HEK293 (cell line): Measurements from ENCODE around the gene CCNY.

Experiments
- CTCF ChIA-PET: fragments of 350-600 bp; formaldehyde crosslinking; extraction: SDS; loops from one replicate; lab custom pipeline; 2021; ENCODE audit warnings: antibody characterized with exemption; lab: Yijun Ruan, JAX
- POLR2A ChIA-PET: fragments of 300-600 bp; formaldehyde crosslinking; extraction: SDS; loops from one replicate; lab custom pipeline; 2020; ENCODE audit warnings: antibody characterized with exemption, inconsistent platforms; lab: Yijun Ruan, JAX
- H3K27ac ChIP-seq: fragments of 200-500 bp; sonication (Bioruptor generic); 2 replicates; pipeline ENCODE4 v1.5.1; 2014; ENCODE audit warnings: low read depth, low read length, control low read depth, inconsistent platforms; ENCODE audit errors: extremely low read depth
- H3K36me3 ChIP-seq, 2 experiments: fragments of 200-500 bp in 1 of 2; sonication (Bioruptor generic) in 1 of 2; 1 replicate in 1 of 2; 2 replicates in 1 of 2; pipeline ENCODE4 v1.5.1; 2014 to 2017; ENCODE audit warnings: inconsistent platforms in 2 of 2, low read length in 2 of 2; ENCODE audit not compliant: control insufficient read depth in 2 of 2, insufficient read depth in 1 of 2
- H3K4me1 ChIP-seq: fragments of 200-500 bp; sonication (Bioruptor generic); 2 replicates; pipeline ENCODE4 v1.5.1; 2014; ENCODE audit warnings: mild to moderate bottlenecking, low read length, inconsistent platforms; ENCODE audit not compliant: control insufficient read depth, insufficient read depth
- H3K4me3 ChIP-seq: 2 replicates; pipeline ENCODE4 v1.5.1; 2011; ENCODE audit warnings: low read depth, mild to moderate bottlenecking, control low read depth, low read length, moderate library complexity
- H3K9me3 ChIP-seq: fragments of 200-500 bp; sonication (Bioruptor generic); 2 replicates; pipeline ENCODE4 v1.5.1; 2014; ENCODE audit warnings: low read depth, low read length, inconsistent platforms; ENCODE audit not compliant: control insufficient read depth, insufficient read depth
- GLIS1 ChIP-seq: fragments of 450-650 bp; formaldehyde crosslinking; IDR thresholded peaks from 2 replicates; pipeline ENCODE4 v1.5.1; 2016; ENCODE audit warnings: missing biosample characterization, missing genetic modification characterization
- KLF16 ChIP-seq: fragments of 450-650 bp; formaldehyde crosslinking; IDR thresholded peaks from 2 replicates; pipeline ENCODE4 v1.5.1; 2017; ENCODE audit warnings: missing biosample characterization, missing genetic modification characterization
- SCRT2 ChIP-seq: fragments of 450-650 bp; formaldehyde crosslinking; IDR thresholded peaks from 2 replicates; pipeline ENCODE4 v1.5.1; 2016; ENCODE audit warnings: missing biosample characterization, missing genetic modification characterization
- SP7 ChIP-seq: fragments of 450-650 bp; formaldehyde crosslinking; IDR thresholded peaks from 2 replicates; pipeline ENCODE4 v1.5.1; 2016; ENCODE audit warnings: missing biosample characterization, missing genetic modification characterization
- ZNF214 ChIP-seq: fragments of 450-650 bp; formaldehyde crosslinking; IDR thresholded peaks from 2 replicates; pipeline ENCODE4 v1.5.1; 2017; ENCODE audit warnings: missing biosample characterization, mild to moderate bottlenecking, missing genetic modification characterization, borderline replicate concordance
- ZNF341 ChIP-seq: fragments of 450-650 bp; formaldehyde crosslinking; IDR thresholded peaks from 2 replicates; pipeline ENCODE4; 2016; ENCODE audit warnings: low read depth, missing biosample characterization, missing genetic modification characterization
- ZNF350 ChIP-seq: fragments of 450-650 bp; formaldehyde crosslinking; IDR thresholded peaks from 2 replicates; pipeline ENCODE4 v1.5.0; 2017; ENCODE audit warnings: missing biosample characterization, mild to moderate bottlenecking, missing genetic modification characterization
- ZNF354C ChIP-seq: fragments of 450-650 bp; formaldehyde crosslinking; IDR thresholded peaks from 2 replicates; pipeline ENCODE4 v1.5.1; 2016; ENCODE audit warnings: missing biosample characterization, missing genetic modification characterization, low read depth, borderline replicate concordance
- ZNF426 ChIP-seq: fragments of 450-650 bp; formaldehyde crosslinking; IDR thresholded peaks from 2 replicates; pipeline ENCODE4 v1.5.1; 2017; ENCODE audit warnings: missing biosample characterization, missing genetic modification characterization, mild to moderate bottlenecking, inconsistent platforms, moderate library complexity
- ZNF510 ChIP-seq: fragments of 450-650 bp; formaldehyde crosslinking; IDR thresholded peaks from 2 replicates; pipeline ENCODE4 v1.5.1; 2018; ENCODE audit warnings: mild to moderate bottlenecking, missing genetic modification characterization, missing biosample characterization; ENCODE audit not compliant: insufficient replicate concordance
- ZNF529 ChIP-seq: fragments of 450-650 bp; formaldehyde crosslinking; IDR thresholded peaks from 2 replicates; pipeline ENCODE4 v1.5.1; 2017; ENCODE audit warnings: missing genetic modification characterization, missing biosample characterization; ENCODE audit not compliant: insufficient replicate concordance
- ZNF530 ChIP-seq: fragments of 450-650 bp; formaldehyde crosslinking; IDR thresholded peaks from 2 replicates; pipeline ENCODE4 v1.5.1; 2016; ENCODE audit warnings: low read depth, missing biosample characterization, missing genetic modification characterization
- ZNF747 ChIP-seq: fragments of 450-650 bp; formaldehyde crosslinking; IDR thresholded peaks from 2 replicates; pipeline ENCODE4 v1.5.1; 2016; ENCODE audit warnings: missing biosample characterization, missing genetic modification characterization
- ZNF837 ChIP-seq: fragments of 450-650 bp; formaldehyde crosslinking; IDR thresholded peaks from 2 replicates; pipeline ENCODE4 v1.5.1; 2016; ENCODE audit warnings: missing biosample characterization, missing genetic modification characterization
- TF ChIP-seq, protein P1 (sequence below): fragments of 450-650 bp; formaldehyde crosslinking; conservative IDR thresholded peaks from 2 replicates; pipeline ENCODE4 v1.5.1; 2016; ENCODE audit warnings: low read depth, missing biosample characterization, missing genetic modification characterization
- TF ChIP-seq, protein P2 (sequence below): fragments of 450-650 bp; formaldehyde crosslinking; IDR thresholded peaks from 2 replicates; pipeline ENCODE4 v1.5.1; 2016; ENCODE audit warnings: missing biosample characterization, missing genetic modification characterization
- TF ChIP-seq, protein P3 (sequence below): fragments of 450-650 bp; formaldehyde crosslinking; IDR thresholded peaks from 2 replicates; pipeline ENCODE4 v1.5.1; 2017; ENCODE audit warnings: missing biosample characterization, mild to moderate bottlenecking, missing genetic modification characterization, moderate library complexity

CCNY gene

DNA sequence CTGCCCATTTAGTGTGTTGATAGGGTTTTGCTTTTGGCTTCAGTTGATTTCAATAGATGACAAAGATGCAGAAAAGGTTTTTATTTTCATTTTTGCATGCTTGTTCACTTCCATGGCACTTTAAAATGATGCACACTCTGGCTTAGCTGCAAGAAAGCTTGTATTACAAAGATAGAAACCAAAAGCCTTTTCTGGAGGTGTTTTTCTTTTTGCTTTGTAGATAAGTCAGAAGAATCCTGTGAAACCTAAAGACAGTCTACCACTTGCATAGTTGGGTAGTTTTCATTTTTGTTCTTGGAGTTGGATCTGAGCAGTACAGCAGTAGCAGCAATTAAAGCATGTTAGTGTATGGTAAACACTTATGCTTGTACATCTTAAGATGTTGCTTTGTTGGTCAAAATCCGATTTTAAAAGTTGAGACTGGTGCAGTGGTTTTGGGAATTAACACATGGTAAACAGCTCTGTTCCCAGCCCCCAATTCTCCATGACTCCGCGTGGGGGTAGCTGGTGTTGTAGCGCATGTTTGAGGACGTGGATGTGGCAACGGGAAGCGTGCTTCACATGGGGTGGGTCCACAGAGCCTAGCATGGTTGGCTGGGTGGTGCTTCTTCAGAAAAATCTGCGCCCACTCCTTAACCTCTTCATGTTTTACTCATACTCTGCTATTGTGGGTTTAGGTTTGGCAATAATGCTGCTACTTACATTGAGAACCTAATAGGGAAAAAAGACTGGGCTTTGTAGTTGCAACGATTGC is 19.8 kb downstream of the CCNY start:
- POLR2A ChIA-PET: no interaction called here
- no peak overlapping the region for H3K27ac ChIP-seq
- no peak for TF ChIP-seq GLIS1
- TF ChIP-seq ZNF214: no peak
- no peak for TF ChIP-seq ZNF529 (tag by site-specific recombination)
- no peak for TF ChIP-seq ZNF341 (tag by site-specific recombination)
- TF ChIP-seq, protein P1, sequence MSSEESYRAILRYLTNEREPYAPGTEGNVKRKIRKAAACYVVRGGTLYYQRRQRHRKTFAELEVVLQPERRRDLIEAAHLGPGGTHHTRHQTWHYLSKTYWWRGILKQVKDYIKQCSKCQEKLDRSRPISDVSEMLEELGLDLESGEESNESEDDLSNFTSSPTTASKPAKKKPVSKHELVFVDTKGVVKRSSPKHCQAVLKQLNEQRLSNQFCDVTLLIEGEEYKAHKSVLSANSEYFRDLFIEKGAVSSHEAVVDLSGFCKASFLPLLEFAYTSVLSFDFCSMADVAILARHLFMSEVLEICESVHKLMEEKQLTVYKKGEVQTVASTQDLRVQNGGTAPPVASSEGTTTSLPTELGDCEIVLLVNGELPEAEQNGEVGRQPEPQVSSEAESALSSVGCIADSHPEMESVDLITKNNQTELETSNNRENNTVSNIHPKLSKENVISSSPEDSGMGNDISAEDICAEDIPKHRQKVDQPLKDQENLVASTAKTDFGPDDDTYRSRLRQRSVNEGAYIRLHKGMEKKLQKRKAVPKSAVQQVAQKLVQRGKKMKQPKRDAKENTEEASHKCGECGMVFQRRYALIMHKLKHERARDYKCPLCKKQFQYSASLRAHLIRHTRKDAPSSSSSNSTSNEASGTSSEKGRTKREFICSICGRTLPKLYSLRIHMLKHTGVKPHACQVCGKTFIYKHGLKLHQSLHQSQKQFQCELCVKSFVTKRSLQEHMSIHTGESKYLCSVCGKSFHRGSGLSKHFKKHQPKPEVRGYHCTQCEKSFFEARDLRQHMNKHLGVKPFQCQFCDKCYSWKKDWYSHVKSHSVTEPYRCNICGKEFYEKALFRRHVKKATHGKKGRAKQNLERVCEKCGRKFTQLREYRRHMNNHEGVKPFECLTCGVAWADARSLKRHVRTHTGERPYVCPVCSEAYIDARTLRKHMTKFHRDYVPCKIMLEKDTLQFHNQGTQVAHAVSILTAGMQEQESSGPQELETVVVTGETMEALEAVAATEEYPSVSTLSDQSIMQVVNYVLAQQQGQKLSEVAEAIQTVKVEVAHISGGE (tag by site-specific recombination): no peak
- TF ChIP-seq ZNF530 (tag by site-specific recombination): no peak
- TF ChIP-seq ZNF837 (tag by site-specific recombination): no peak
- no peak for TF ChIP-seq ZNF354C (tag by site-specific recombination)
- no peak for TF ChIP-seq ZNF747 (tag by site-specific recombination)
- TF ChIP-seq ZNF350 (tag by site-specific recombination): no peak
- TF ChIP-seq KLF16: no peak
- TF ChIP-seq, protein P2, sequence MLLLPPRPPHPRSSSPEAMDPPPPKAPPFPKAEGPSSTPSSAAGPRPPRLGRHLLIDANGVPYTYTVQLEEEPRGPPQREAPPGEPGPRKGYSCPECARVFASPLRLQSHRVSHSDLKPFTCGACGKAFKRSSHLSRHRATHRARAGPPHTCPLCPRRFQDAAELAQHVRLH (tag by site-specific recombination): no peak

DNA sequence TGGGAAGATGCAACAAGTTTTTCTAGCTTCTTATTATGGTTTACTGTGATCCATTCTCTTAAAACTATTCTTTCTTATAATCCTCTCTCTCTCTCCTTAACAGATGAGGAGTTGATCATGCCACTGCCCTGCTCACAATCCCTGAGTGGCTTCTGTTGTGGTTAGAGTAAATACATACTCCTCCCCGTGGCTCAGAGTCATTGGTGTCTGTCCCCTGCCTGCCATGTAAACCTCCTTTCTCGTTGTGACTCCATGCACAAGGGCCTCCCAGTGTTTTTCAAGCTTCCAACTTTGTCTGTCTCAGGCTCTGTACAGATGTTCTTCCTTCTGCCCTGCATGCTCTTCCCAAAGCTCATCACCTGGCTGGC is 20.4 kb downstream of the CCNY start:
- TF ChIP-seq SCRT2: peak; percentile 44; the same call in 1 of the 2 replicates
- no peak for TF ChIP-seq ZNF426 (tag by site-specific recombination)
- Histone ChIP-seq H3K9me3 (no peaks in the 10 kb centered on the region), H3K4me3 (no peak overlapping the region), H3K4me1 (peaks cover 8% of the 10 kb centered on the region), H3K27ac (no peak overlapping the region), H3K36me3 (no peaks in the 10 kb centered on the region)
- CTCF ChIA-PET: interaction anchor here (1.3 kb wide), 1 partner anchor 9 kb away, joined by 3 read pairs; no protein-coding TSS in a partner anchor
- POLR2A ChIA-PET: no interaction called here

More for the DNA sequence above, 19.8 kb downstream of the CCNY start:
- Histone ChIP-seq H3K4me3 (no peak overlapping the region), H3K4me1 (peaks cover 9% of the 10 kb centered on the region), H3K36me3 (no peaks in the 10 kb centered on the region), H3K9me3 (no peaks in the 10 kb centered on the region)
- CTCF ChIA-PET: interaction anchor here (0.5 to 0.6 kb wide), 2 partner anchors 156 to 236 kb away, joined by 3 read pairs; no protein-coding TSS in a partner anchor

DNA sequence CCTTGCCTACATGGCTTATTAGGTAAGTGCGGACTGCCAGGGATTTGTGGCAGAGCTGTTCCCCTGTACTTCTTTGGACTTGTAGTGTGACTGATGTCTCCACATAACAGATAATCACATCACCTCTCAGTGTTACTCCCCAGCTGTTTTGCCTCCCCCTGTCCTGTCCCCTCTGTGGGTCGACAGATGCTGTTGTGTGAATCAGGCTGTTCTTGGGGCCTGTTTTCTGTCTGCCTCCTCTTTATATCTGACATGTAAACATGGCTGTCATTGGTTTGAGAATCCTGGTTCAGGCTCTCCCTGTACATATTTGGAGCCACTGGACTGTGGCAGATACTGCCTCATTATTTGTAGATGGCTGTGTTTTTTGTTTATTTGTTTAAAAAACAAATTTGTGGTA is 22.7 kb downstream of the CCNY start:
- no peak overlapping the region for H3K4me3 ChIP-seq

More for the DNA sequence above, 22.7 kb downstream of the CCNY start:
- no peaks in the 10 kb centered on the region; the same call in 1 of the 2 replicates for H3K4me1 ChIP-seq
- H3K36me3 ChIP-seq: no peaks in the 10 kb centered on the region
- no peak overlapping the region for H3K27ac ChIP-seq
- ChIA-PET POLR2A (no interaction called here), CTCF (no interaction called here)
- TF ChIP-seq, protein P3, sequence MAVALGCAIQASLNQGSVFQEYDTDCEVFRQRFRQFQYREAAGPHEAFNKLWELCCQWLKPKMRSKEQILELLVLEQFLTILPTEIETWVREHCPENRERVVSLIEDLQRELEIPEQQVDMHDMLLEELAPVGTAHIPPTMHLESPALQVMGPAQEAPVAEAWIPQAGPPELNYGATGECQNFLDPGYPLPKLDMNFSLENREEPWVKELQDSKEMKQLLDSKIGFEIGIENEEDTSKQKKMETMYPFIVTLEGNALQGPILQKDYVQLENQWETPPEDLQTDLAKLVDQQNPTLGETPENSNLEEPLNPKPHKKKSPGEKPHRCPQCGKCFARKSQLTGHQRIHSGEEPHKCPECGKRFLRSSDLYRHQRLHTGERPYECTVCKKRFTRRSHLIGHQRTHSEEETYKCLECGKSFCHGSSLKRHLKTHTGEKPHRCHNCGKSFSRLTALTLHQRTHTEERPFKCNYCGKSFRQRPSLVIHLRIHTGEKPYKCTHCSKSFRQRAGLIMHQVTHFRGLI (tag by site-specific recombination): no peak
- no peak for TF ChIP-seq SP7 (tag by site-specific recombination)
- no peak for TF ChIP-seq ZNF510
- H3K9me3 ChIP-seq: no peaks in the 10 kb centered on the region
